Measurements from ENCODE around the gene STT3A. TPM values are rescaled to one million over a fixed set of nuclear protein-coding genes. Genes with fewer than 3 reads are reported as not detected.

The STT3A gene
- total and polyA plus RNA-seq, 2 of the 13 experiments (the other 11 are each of a cell fraction or from before 2014, with no cell fraction given): 229 to 319 TPM

DNA sequence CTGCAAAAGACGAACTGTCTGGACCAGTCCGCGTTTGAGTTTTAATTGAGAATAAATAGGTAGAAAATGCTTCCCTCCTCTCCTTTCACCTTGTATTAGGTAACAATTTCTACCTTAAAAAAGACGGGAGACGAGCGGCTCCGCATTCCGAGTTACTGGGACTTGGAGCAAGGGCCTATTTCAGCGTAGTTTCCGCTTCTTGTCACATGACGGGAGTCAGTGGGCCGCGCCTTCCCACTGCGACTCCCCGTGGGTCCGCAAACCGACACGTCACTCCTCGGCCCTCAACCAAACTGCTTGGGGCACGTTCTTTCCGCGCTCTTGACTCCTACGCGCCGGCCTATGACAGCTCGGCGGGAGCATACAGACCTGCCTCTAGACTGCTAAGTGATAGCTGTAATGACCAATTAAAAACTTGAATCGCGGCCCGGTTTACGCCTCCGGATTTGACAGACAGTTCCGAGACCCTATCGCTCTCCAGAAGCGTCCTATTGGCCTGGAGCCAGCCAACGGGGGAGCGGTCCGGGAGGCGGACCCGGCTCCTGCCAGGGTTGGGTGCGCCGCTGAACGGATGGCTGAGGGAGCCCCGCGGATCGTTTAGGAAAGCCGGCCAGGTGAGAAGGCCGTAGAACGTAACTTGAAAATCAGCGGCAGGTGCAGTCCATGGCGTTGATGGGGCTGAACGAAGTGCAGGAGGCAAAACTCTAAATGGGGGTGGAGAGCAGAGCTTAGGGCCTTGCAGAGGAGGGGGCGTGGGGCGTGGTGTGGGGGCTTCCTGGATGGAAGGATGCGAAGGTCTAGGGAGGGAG is at the start of gene STT3A (continued):
- TF ChIP-seq, protein P1, sequence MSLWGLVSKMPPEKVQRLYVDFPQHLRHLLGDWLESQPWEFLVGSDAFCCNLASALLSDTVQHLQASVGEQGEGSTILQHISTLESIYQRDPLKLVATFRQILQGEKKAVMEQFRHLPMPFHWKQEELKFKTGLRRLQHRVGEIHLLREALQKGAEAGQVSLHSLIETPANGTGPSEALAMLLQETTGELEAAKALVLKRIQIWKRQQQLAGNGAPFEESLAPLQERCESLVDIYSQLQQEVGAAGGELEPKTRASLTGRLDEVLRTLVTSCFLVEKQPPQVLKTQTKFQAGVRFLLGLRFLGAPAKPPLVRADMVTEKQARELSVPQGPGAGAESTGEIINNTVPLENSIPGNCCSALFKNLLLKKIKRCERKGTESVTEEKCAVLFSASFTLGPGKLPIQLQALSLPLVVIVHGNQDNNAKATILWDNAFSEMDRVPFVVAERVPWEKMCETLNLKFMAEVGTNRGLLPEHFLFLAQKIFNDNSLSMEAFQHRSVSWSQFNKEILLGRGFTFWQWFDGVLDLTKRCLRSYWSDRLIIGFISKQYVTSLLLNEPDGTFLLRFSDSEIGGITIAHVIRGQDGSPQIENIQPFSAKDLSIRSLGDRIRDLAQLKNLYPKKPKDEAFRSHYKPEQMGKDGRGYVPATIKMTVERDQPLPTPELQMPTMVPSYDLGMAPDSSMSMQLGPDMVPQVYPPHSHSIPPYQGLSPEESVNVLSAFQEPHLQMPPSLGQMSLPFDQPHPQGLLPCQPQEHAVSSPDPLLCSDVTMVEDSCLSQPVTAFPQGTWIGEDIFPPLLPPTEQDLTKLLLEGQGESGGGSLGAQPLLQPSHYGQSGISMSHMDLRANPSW (CRISPR knock-in tag; IDR thresholded peaks at IDR 0.05; ENCODE audit: borderline replicate concordance): peak; percentile 70; the same call in 1 of the 2 replicates
- TF ChIP-seq ATF7 (IDR thresholded peaks at IDR 0.05) (no peak), ATF7 (CRISPR knock-in tag; IDR thresholded peaks at IDR 0.05) (no peak), ZNF224 (CRISPR knock-in tag; IDR thresholded peaks at IDR 0.05) (peak; percentile 31; the same call in 1 of the 2 replicates), TP53 (CRISPR knock-in tag; conservative IDR thresholded peaks at IDR 0.05) (no peak), TOPORS (CRISPR knock-in tag; IDR thresholded peaks at IDR 0.05) (peak; percentile 80; the same call in 1 of the 2 replicates), CCAR2 (optimal IDR thresholded peaks at IDR 0.05; ENCODE audit: low read depth, low read length) (no peak), RBAK (CRISPR knock-in tag; IDR thresholded peaks at IDR 0.05) (no peak), ZNF773 (CRISPR knock-in tag; IDR thresholded peaks at IDR 0.05; ENCODE audit: borderline replicate concordance) (no peak), POGZ (CRISPR knock-in tag; IDR thresholded peaks at IDR 0.05) (peak; percentile 72)
- TF ChIP-seq, protein P2, sequence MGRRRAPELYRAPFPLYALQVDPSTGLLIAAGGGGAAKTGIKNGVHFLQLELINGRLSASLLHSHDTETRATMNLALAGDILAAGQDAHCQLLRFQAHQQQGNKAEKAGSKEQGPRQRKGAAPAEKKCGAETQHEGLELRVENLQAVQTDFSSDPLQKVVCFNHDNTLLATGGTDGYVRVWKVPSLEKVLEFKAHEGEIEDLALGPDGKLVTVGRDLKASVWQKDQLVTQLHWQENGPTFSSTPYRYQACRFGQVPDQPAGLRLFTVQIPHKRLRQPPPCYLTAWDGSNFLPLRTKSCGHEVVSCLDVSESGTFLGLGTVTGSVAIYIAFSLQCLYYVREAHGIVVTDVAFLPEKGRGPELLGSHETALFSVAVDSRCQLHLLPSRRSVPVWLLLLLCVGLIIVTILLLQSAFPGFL (CRISPR knock-in tag; IDR thresholded peaks at IDR 0.05): no peak
- TF ChIP-seq, protein P3, sequence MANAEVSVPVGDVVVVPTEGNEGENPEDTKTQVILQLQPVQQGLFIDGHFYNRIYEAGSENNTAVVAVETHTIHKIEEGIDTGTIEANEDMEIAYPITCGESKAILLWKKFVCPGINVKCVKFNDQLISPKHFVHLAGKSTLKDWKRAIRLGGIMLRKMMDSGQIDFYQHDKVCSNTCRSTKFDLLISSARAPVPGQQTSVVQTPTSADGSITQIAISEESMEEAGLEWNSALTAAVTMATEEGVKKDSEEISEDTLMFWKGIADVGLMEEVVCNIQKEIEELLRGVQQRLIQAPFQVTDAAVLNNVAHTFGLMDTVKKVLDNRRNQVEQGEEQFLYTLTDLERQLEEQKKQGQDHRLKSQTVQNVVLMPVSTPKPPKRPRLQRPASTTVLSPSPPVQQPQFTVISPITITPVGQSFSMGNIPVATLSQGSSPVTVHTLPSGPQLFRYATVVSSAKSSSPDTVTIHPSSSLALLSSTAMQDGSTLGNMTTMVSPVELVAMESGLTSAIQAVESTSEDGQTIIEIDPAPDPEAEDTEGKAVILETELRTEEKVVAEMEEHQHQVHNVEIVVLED (CRISPR knock-in tag; IDR thresholded peaks at IDR 0.05; ENCODE audit: borderline replicate concordance): peak; percentile 94
- TF ChIP-seq, protein P4, sequence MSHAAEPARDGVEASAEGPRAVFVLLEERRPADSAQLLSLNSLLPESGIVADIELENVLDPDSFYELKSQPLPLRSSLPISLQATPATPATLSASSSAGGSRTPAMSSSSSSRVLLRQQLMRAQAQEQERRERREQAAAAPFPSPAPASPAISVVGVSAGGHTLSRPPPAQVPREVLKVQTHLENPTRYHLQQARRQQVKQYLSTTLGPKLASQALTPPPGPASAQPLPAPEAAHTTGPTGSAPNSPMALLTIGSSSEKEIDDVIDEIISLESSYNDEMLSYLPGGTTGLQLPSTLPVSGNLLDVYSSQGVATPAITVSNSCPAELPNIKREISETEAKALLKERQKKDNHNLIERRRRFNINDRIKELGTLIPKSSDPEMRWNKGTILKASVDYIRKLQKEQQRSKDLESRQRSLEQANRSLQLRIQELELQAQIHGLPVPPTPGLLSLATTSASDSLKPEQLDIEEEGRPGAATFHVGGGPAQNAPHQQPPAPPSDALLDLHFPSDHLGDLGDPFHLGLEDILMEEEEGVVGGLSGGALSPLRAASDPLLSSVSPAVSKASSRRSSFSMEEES (CRISPR knock-in tag; IDR thresholded peaks at IDR 0.05): peak; percentile 94
- TF ChIP-seq, protein P5, sequence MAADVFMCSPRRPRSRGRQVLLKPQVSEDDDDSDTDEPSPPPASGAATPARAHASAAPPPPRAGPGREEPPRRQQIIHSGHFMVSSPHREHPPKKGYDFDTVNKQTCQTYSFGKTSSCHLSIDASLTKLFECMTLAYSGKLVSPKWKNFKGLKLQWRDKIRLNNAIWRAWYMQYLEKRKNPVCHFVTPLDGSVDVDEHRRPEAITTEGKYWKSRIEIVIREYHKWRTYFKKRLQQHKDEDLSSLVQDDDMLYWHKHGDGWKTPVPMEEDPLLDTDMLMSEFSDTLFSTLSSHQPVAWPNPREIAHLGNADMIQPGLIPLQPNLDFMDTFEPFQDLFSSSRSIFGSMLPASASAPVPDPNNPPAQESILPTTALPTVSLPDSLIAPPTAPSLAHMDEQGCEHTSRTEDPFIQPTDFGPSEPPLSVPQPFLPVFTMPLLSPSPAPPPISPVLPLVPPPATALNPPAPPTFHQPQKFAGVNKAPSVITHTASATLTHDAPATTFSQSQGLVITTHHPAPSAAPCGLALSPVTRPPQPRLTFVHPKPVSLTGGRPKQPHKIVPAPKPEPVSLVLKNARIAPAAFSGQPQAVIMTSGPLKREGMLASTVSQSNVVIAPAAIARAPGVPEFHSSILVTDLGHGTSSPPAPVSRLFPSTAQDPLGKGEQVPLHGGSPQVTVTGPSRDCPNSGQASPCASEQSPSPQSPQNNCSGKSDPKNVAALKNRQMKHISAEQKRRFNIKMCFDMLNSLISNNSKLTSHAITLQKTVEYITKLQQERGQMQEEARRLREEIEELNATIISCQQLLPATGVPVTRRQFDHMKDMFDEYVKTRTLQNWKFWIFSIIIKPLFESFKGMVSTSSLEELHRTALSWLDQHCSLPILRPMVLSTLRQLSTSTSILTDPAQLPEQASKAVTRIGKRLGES (CRISPR knock-in tag; IDR thresholded peaks at IDR 0.05; ENCODE audit: borderline replicate concordance): no peak
- TF ChIP-seq, protein P6, sequence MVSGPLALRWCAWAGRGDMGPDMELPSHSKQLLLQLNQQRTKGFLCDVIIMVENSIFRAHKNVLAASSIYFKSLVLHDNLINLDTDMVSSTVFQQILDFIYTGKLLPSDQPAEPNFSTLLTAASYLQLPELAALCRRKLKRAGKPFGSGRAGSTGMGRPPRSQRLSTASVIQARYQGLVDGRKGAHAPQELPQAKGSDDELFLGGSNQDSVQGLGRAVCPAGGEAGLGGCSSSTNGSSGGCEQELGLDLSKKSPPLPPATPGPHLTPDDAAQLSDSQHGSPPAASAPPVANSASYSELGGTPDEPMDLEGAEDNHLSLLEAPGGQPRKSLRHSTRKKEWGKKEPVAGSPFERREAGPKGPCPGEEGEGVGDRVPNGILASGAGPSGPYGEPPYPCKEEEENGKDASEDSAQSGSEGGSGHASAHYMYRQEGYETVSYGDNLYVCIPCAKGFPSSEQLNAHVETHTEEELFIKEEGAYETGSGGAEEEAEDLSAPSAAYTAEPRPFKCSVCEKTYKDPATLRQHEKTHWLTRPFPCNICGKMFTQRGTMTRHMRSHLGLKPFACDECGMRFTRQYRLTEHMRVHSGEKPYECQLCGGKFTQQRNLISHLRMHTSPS (CRISPR knock-in tag; IDR thresholded peaks at IDR 0.05; ENCODE audit: low read depth): no peak
